ENCODE data around the gene RIN3. TPM values are rescaled to one million over a fixed set of nuclear protein-coding genes. Genes with fewer than 3 reads are reported as not detected.

Gene RIN3
- total RNA-seq, 1 donor from 2014 or later: 2.9 TPM

DNA sequence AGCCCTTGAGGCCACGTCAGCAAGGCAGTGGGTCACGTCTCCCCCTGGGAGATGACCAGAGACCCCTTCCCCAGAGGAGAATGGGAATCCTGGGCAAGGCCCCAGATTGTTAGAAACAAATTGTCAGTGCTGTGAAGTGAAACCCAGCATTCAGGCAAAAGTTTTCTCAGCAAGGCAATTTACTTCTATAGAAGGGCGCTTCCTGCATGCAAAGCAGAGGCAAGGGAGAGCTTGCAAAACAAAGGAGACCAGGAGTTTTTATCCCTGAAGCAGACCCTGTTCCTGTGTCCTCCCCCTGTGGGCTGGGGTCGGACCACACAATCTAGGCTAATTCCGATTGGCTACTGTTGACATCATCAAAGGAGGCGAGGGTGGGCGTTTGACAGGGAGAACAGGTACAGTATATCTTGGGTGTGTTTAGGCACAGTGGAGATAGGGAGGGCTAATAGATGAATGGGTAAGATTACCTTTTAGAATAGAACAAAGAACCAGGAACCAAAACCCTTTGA, 114.2 kb downstream of the RIN3 start:
- FAIRE-seq (peak; percentile 47), DNase-seq (ENCODE audit: low read depth) (no peak)
- TF ChIP-seq, protein P1, sequence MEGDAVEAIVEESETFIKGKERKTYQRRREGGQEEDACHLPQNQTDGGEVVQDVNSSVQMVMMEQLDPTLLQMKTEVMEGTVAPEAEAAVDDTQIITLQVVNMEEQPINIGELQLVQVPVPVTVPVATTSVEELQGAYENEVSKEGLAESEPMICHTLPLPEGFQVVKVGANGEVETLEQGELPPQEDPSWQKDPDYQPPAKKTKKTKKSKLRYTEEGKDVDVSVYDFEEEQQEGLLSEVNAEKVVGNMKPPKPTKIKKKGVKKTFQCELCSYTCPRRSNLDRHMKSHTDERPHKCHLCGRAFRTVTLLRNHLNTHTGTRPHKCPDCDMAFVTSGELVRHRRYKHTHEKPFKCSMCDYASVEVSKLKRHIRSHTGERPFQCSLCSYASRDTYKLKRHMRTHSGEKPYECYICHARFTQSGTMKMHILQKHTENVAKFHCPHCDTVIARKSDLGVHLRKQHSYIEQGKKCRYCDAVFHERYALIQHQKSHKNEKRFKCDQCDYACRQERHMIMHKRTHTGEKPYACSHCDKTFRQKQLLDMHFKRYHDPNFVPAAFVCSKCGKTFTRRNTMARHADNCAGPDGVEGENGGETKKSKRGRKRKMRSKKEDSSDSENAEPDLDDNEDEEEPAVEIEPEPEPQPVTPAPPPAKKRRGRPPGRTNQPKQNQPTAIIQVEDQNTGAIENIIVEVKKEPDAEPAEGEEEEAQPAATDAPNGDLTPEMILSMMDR (IDR thresholded peaks at IDR 0.05; ENCODE audit: insufficient read depth, low read length, severe bottlenecking): no peak
- no peak overlapping the region for H3K4me3 ChIP-seq (ENCODE audit: low read depth, low read length)
- H3K27me3 ChIP-seq (ENCODE audit: control insufficient read depth, insufficient read depth, low read length): no peaks in the 10 kb centered on the region
- no peaks in the 10 kb centered on the region for H3K36me3 ChIP-seq (ENCODE audit: control insufficient read depth, insufficient read depth, low read length)

DNA sequence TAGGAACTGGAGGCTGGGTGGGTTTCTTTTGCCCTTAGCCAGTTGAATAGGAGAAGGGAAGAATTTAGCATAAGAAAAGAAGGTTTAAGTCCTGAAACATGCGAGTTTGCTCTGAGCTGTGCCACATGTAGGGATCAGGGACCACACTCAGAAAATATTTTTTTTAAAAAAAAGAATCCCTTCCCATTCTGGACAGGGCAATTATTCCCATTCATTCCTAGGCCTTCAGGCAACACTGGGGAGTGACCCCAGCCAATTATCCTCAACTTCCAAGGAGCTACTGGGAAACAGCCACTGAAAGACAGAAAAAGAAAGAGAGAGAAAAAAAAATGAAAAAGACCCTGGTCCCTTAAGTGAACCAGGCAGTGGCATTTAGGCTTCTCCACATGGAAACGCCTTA, 115.1 kb downstream of the RIN3 start:
- TF ChIP-seq, protein P1 (IDR thresholded peaks at IDR 0.05; ENCODE audit: insufficient read depth, low read length, severe bottlenecking): no peak
- FAIRE-seq: no peak
- no peaks in the 10 kb centered on the region for H3K27me3 ChIP-seq (ENCODE audit: control insufficient read depth, insufficient read depth, low read length)
- no peak overlapping the region for H3K4me3 ChIP-seq (ENCODE audit: low read depth, low read length)
- no peaks in the 10 kb centered on the region for H3K36me3 ChIP-seq (ENCODE audit: control insufficient read depth, insufficient read depth, low read length)
- DNase-seq (ENCODE audit: low read depth): no peak

DNA sequence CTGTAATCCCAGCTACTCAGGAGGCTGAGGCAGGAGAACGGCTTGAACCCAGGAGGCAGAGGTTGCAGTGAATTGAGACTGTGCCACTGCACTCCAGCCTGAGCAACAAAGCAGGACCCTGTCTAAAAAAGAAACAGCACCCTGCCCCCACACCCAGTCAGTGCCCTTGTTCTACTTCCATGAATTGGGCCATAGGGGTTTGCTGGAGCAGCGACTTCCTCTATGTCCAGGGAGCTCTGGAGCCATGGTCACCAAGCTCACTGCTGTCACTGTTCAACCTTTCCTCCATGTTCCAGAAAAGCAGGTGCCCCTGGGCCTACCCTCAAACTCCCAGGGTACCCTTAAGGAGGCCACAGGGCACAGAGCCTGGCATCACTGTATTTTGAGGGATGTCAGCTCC, 116.8 kb downstream of the RIN3 start:
- Histone ChIP-seq H3K4me3 (ENCODE audit: low read depth, low read length) (no peak overlapping the region), H3K27me3 (ENCODE audit: control insufficient read depth, insufficient read depth, low read length) (no peaks in the 10 kb centered on the region), H3K36me3 (ENCODE audit: control insufficient read depth, insufficient read depth, low read length) (no peaks in the 10 kb centered on the region)
- DNase-seq (ENCODE audit: low read depth): no peak
- FAIRE-seq: no peak
- TF ChIP-seq, protein P1 (IDR thresholded peaks at IDR 0.05; ENCODE audit: insufficient read depth, low read length, severe bottlenecking): no peak

DNA sequence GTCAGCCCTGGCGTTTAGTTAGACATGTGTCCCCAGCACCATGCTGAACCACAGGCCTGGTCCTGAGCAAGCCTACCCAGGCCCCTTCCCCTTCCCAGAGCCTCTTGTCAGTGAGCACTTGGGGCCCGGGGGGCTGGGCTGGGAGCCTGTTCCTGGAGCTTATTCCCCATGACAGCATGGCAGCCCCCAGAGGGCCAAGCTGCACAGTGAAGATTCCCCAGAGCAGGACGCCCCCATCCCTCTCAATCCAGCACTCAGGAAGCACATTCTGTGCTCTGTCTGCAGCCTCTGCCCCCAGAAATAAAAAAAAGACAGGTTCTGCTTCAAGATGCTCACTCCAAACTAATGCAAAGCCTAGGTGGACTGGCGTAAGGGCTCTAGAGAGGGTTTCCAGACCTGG, 117.5 kb downstream of the RIN3 start:
- TF ChIP-seq, protein P1 (IDR thresholded peaks at IDR 0.05; ENCODE audit: insufficient read depth, low read length, severe bottlenecking): no peak
- DNase-seq (ENCODE audit: low read depth): no peak
- H3K36me3 ChIP-seq (ENCODE audit: control insufficient read depth, insufficient read depth, low read length): no peaks in the 10 kb centered on the region
- no peaks in the 10 kb centered on the region for H3K27me3 ChIP-seq (ENCODE audit: control insufficient read depth, insufficient read depth, low read length)
- FAIRE-seq: no peak
- H3K4me3 ChIP-seq (ENCODE audit: low read depth, low read length): no peak overlapping the region

DNA sequence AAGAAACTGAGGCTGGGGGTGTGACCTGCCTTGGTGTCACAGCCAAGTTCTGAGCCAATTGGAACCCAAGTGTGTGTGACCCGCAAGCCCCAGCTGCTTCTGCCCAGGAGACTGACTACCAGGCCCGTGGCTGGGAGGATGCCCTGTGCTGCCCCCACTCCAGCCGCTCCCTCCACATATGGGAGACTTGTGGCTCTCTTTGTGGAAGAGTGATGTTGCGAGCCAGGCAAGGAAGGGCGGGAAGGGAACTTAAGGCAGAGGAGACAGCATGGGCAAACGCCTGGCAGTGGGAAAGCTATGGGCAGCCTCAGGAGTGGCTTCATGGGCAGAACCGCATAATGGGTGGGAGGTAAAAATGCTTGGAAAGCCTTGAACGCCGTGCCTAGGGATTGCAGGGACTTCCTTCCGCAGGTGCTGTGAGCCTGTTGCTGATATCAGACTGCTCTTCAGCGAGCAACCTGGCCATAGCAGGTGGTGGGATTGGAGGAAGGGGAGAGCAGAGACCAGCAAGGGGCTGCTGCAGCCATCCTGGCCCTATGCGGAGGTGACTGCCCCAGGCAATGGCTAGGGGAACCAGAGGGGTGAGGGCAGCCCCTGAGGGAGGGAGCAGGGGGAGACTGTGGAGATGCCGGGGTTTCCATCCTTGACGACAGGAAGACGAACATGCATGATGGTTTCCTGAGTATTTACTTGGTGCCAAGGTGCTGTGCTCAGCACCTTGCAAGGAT, 119.1 kb downstream of the RIN3 start:
- FAIRE-seq (no peak), DNase-seq (ENCODE audit: low read depth) (no peak)
- H3K36me3 ChIP-seq (ENCODE audit: control insufficient read depth, insufficient read depth, low read length): no peaks in the 10 kb centered on the region
- no peaks in the 10 kb centered on the region for H3K27me3 ChIP-seq (ENCODE audit: control insufficient read depth, insufficient read depth, low read length)
- TF ChIP-seq, protein P1 (IDR thresholded peaks at IDR 0.05; ENCODE audit: insufficient read depth, low read length, severe bottlenecking): no peak
- H3K4me3 ChIP-seq (ENCODE audit: low read depth, low read length): no peak overlapping the region

DNA sequence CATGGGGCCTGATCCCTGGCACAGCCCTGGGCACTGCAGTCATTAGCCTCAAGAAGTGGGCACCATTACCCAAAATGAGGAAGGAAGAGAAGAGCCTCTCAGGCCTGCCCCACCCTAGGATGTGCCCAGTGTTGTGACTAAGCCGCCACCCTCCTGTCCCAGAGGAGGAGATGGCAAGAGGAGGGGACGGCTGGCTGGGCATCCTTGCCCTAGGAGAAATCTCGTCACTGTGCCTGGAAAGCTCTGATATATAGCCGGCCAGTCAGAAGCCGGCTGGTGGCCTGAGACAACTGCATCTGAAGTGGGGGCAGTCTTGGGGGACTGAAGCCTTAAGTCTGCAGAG, 119.7 kb downstream of the RIN3 start:
- Histone ChIP-seq H3K36me3 (ENCODE audit: control insufficient read depth, insufficient read depth, low read length) (no peaks in the 10 kb centered on the region), H3K4me3 (ENCODE audit: low read depth, low read length) (no peak overlapping the region), H3K27me3 (ENCODE audit: control insufficient read depth, insufficient read depth, low read length) (no peaks in the 10 kb centered on the region)
- FAIRE-seq: no peak
- TF ChIP-seq, protein P1 (IDR thresholded peaks at IDR 0.05; ENCODE audit: insufficient read depth, low read length, severe bottlenecking): no peak
- no peak for DNase-seq (ENCODE audit: low read depth)
